CD4-positive, alpha-beta memory T cell (primary cell): ENCODE data around the gene CIP2A. TPM values are rescaled to one million over a fixed set of nuclear protein-coding genes. Genes with fewer than 3 reads are reported as not detected.

Experiments
- CTCF ChIA-PET: fragments of 350-600 bp; sonication (Branson Sonifier 250); formaldehyde crosslinking; loops from one replicate; lab custom pipeline; 2021; ENCODE audit warnings: inconsistent platforms; ENCODE audit not compliant: partially characterized antibody; lab: Charles Lee
- POLR2A ChIA-PET: fragments of 350-600 bp; sonication (Branson Sonifier 250); formaldehyde crosslinking; loops from one replicate; lab custom pipeline; 2021; ENCODE audit not compliant: partially characterized antibody; lab: Charles Lee
- DNase-seq, 5 donors: peaks; one replicate each; pipeline versions ENCODE4 v3.0.0 to v3.0.0-alpha.2; 2020 to 2022; ENCODE audit warnings: mixed read lengths in 1 of 5
- H3K27ac ChIP-seq: one replicate; pipeline ENCODE4 v1.7.0; 2013; ENCODE audit warnings: low read depth, low read length
- H3K27me3 ChIP-seq: 2 replicates; pipeline ENCODE4 v1.7.0; 2013; ENCODE audit warnings: mild to moderate bottlenecking, low read length, moderate library complexity; ENCODE audit not compliant: insufficient read depth
- H3K36me3 ChIP-seq: 2 replicates; pipeline ENCODE4 v1.7.0; 2013; ENCODE audit warnings: mild to moderate bottlenecking, low read length, moderate library complexity; ENCODE audit not compliant: insufficient read depth
- H3K4me1 ChIP-seq: 2 replicates; pipeline ENCODE4 v1.7.0; 2013; ENCODE audit warnings: mild to moderate bottlenecking, low read length, moderate library complexity; ENCODE audit not compliant: insufficient read depth
- H3K4me3 ChIP-seq, 2 donors: one replicate each; pipeline ENCODE4 v1.7.0; 2013; ENCODE audit warnings: low read length in 2 of 2, mild to moderate bottlenecking in 1 of 2
- H3K9me3 ChIP-seq, 2 donors: one replicate each; pipeline ENCODE4 v1.7.0; 2013; ENCODE audit warnings: low read length in 2 of 2, control low read depth in 1 of 2; ENCODE audit not compliant: control insufficient read depth in 1 of 2
- H3K27ac Mint-ChIP-seq, 7 donors: one replicate each; pipeline ENCODE4 v1.8.0; 2020 to 2021; ENCODE audit warnings: mixed read lengths in 7 of 7, mild to moderate bottlenecking in 6 of 7, inconsistent platforms in 3 of 7, moderate library complexity in 3 of 7
- H3K27me3 Mint-ChIP-seq, 2 donors: one replicate each; pipeline ENCODE4 v1.8.0; 2020 to 2021; ENCODE audit warnings: mixed read lengths in 2 of 2
- H3K36me3 Mint-ChIP-seq, 2 donors: one replicate each; pipeline ENCODE4 v1.8.0; 2020 to 2021; ENCODE audit warnings: mixed read lengths in 2 of 2, inconsistent platforms in 1 of 2, mild to moderate bottlenecking in 1 of 2
- H3K4me1 Mint-ChIP-seq, 4 donors: one replicate each; pipeline ENCODE4 v1.8.0; 2020 to 2021; ENCODE audit warnings: mixed read lengths in 4 of 4, mild to moderate bottlenecking in 1 of 4
- H3K4me3 Mint-ChIP-seq, 8 donors: one replicate each; pipeline ENCODE4 v1.8.0; 2020 to 2021; ENCODE audit warnings: mixed read lengths in 8 of 8, mild to moderate bottlenecking in 7 of 8, moderate library complexity in 6 of 8, inconsistent platforms in 3 of 8
- H3K9me3 Mint-ChIP-seq, 8 donors: one replicate each; pipeline ENCODE4 v1.8.0; 2020 to 2021; ENCODE audit warnings: mixed read lengths in 8 of 8, mild to moderate bottlenecking in 5 of 8, inconsistent platforms in 3 of 8, moderate library complexity in 1 of 8
- intact Hi-C: fragments of 100-400 bp; cut with micrococcal nuclease; formaldehyde crosslinking; loops from one replicate; pipeline ENCODE4 v1.15.1; 2023
- polyA plus RNA-seq, 2 donors: library from polyadenylated mRNA; unstranded; fragments of 300-500 nt; fragmentation: Illumina TruSeq; gene quantifications; one replicate each; pipeline ENCODE4 v1.2.3, GENCODE V29; 2021
- total RNA-seq, 2 experiments: library from RNA; stranded (reverse); gene quantifications; one replicate each; pipeline ENCODE4 v1.2.3, GENCODE V29; 2021

CIP2A gene
- total and polyA plus RNA-seq, 4 experiments from 2014 or later: 1.8 to 3.9 (median 2.6) TPM

DNA sequence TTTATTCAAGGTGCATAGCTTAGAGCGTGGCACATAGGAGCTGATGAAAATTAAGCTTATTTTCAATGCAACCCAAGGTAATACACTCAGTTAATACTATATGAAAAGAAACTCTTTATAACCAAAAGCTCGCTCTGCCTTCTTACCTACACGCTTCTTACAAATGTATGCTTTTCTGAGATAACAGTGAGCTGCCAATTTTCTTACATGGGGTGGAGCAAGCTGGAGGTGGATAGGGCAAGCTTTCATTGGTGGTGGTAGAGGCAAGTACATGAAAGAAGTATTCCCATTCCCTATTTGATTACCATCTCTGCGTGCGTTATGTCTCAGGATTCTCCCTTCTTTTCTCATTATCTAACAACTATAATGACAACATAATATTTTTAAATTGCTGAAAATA is 9.1 kb upstream of the CIP2A start:
- H3K9me3 ChIP-seq: no peaks in the 10 kb centered on the region
- no peaks in the 10 kb centered on the region for H3K27me3 Mint-ChIP-seq
- no peak for DNase-seq
- H3K27ac Mint-ChIP-seq: no peak overlapping the region
- H3K27ac ChIP-seq: no peak overlapping the region
- H3K4me1 ChIP-seq: peaks cover 36% of the 10 kb centered on the region
- no peak overlapping the region for H3K4me3 ChIP-seq
- no peaks in the 10 kb centered on the region for H3K36me3 Mint-ChIP-seq
- H3K9me3 Mint-ChIP-seq: no peaks in the 10 kb centered on the region
- ChIA-PET POLR2A (interaction anchor here (0.7 to 10.2 kb wide), 3 partner anchors 9 to 237 kb away, joined by 3 to 298 read pairs (median 3); partner anchors contain the start of genes CIP2A and DZIP3), CTCF (interaction anchor here (1.1 to 3.1 kb wide), 4 partner anchors 9 to 242 kb away, joined by 3 to 15 read pairs (median 4); partner anchors contain the start of genes CIP2A and DZIP3)
- H3K36me3 ChIP-seq: no peaks in the 10 kb centered on the region
- H3K27me3 ChIP-seq: no peaks in the 10 kb centered on the region
- peaks cover 17 to 53% (median 23%) of the 10 kb centered on the region in 4 donors for H3K4me1 Mint-ChIP-seq
- intact Hi-C loops: no loop called here
- no peak overlapping the region for H3K4me3 Mint-ChIP-seq

DNA sequence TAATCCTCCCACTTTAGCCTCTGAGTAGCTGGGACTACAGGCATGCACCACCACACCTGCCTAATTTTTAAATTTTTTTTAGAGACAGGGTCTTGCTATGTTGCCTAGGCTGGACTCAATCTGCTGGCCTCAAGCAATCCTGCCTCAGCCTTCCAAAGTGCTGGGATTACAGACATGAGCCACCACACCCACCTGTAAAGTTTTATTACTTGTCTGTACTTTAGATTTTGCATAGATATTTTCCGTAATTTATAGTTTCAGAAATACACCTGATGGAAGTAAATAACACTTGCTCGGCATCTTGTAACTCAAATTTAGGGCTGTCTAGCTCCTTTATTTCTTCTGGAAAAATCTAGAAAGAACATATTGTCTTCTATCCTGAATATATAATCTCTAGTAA is 6.1 kb upstream of the CIP2A start:
- Histone ChIP-seq H3K36me3 (no peaks in the 10 kb centered on the region), H3K4me3 (no peak overlapping the region), H3K27ac (no peak overlapping the region), H3K4me1 (peaks cover 26% of the 10 kb centered on the region), H3K27me3 (no peaks in the 10 kb centered on the region), H3K9me3 (no peaks in the 10 kb centered on the region)
- no peak for DNase-seq
- no peaks in the 10 kb centered on the region for H3K27me3 Mint-ChIP-seq
- POLR2A ChIA-PET: no interaction called here
- H3K36me3 Mint-ChIP-seq: no peaks in the 10 kb centered on the region
- CTCF ChIA-PET: no interaction called here
- H3K9me3 Mint-ChIP-seq: no peaks in the 10 kb centered on the region
- H3K27ac Mint-ChIP-seq: peak overlapping the region in 1 of 7 donors; percentile 49
- H3K4me3 Mint-ChIP-seq: no peak overlapping the region
- intact Hi-C loops: no loop called here
- H3K4me1 Mint-ChIP-seq: peaks cover 9 to 51% (median 21%) of the 10 kb centered on the region in 4 donors

DNA sequence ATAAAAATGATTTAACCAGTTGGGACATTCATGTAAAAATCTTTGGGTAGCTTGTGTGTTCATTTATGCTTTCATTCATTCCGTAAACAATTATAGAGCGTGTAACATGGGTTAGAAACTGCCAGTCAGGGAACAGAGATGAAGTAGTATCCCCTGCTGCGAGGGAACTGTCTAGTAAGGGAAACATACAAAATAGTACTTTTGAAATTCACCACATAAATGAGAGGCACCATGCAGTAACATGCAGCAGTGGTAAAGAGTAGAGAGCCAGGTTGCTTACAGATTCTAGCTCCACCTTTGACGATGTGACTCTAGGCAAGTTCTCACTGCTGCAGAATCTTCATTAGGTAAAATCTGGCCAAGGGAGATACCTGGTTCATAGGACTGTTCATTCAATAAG is 1.2 kb upstream of the CIP2A start:
- Histone ChIP-seq H3K4me1 (peaks cover 25% of the 10 kb centered on the region), H3K27me3 (no peaks in the 10 kb centered on the region), H3K9me3 (no peaks in the 10 kb centered on the region), H3K4me3 (peak overlapping the region; percentile 80 to 98), H3K36me3 (no peaks in the 10 kb centered on the region), H3K27ac (peak overlapping the region; percentile 92)
- Mint-ChIP-seq H3K4me3 (peak overlapping the region; percentile 71 to 98 (median 96)), H3K9me3 (no peaks in the 10 kb centered on the region), H3K27ac (peak overlapping the region; percentile 97 to 100 (median 99)), H3K4me1 (peaks cover 15 to 38% (median 25%) of the 10 kb centered on the region in 4 donors), H3K36me3 (peaks cover 0 to 15% of the 10 kb centered on the region in 2 donors), H3K27me3 (no peaks in the 10 kb centered on the region)
- peak in 3 of 5 donors; percentile 12 to 17 (median 14) for DNase-seq
- CTCF ChIA-PET: interaction anchor here (1.0 to 5.4 kb wide), 9 partner anchors 8 to 324 kb away, joined by 3 to 67 read pairs (median 7); no protein-coding TSS in a partner anchor
- intact Hi-C loops: no loop called here
- POLR2A ChIA-PET: interaction anchor here (0.8 to 9.5 kb wide), 14 partner anchors 12 to 1066 kb away, joined by 3 to 298 read pairs (median 7); no protein-coding TSS in a partner anchor

DNA sequence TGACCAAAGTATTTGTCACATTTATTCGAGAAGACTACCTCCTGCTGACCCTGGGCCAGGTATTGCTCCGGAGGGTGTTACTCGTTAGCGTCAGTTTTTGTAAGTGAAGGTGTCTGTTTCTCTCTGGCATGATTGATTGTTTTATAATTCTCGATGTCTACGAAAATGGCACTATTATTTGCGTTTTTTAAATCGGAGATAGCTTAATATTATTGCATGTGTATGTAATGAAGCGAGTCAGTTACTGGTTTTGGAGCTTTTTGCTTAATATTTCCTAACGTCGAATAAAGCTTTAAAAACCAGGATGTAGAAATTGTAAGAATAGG is 723 bp upstream of the CIP2A start:
- H3K27me3 ChIP-seq: no peaks in the 10 kb centered on the region
- POLR2A ChIA-PET: interaction anchor here (0.7 to 9.5 kb wide), 27 partner anchors 12 to 1066 kb away, joined by 3 to 298 read pairs (median 5); no protein-coding TSS in a partner anchor
- H3K4me1 Mint-ChIP-seq: peaks cover 15 to 38% (median 25%) of the 10 kb centered on the region in 4 donors

DNA sequence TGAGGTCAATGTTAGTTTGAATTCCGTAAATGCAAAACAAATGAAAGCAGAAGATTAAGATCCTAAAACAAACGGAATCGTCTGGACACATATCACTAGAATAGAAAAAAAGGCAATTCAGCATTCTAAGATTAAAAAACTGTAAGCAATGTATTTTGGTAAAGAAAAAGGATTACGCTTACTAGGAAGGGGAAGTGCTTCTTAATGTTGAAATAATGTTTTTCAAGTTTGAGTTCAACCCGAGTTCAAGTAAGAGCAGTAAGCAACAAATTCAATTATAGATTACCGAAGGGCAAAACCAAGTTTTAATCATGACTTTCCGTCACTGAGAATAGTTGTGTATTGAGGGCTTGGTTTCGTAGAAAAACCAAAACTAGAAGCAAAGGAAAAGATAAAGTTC is 637 bp downstream of the CIP2A start:
- no peaks in the 10 kb centered on the region for H3K27me3 Mint-ChIP-seq
- H3K4me3 Mint-ChIP-seq: peak overlapping the region; percentile 92 to 98 (median 97)
- peak overlapping the region; percentile 80 to 98 for H3K4me3 ChIP-seq
- peaks cover 28% of the 10 kb centered on the region for H3K4me1 ChIP-seq
- no peaks in the 10 kb centered on the region for H3K27me3 ChIP-seq
- H3K36me3 ChIP-seq: no peaks in the 10 kb centered on the region
- peaks cover 0 to 15% of the 10 kb centered on the region in 2 donors for H3K36me3 Mint-ChIP-seq
- H3K9me3 ChIP-seq: no peaks in the 10 kb centered on the region
- peak overlapping the region; percentile 92 for H3K27ac ChIP-seq
- CTCF ChIA-PET: interaction anchor here (1.6 to 5.4 kb wide), 5 partner anchors 10 to 326 kb away, joined by 7 to 67 read pairs (median 19); no protein-coding TSS in a partner anchor
- H3K9me3 Mint-ChIP-seq: no peaks in the 10 kb centered on the region
- intact Hi-C loops: loop anchor here (2.0 to 5.0 kb wide), 2 partner anchors 230 to 1066 kb away; partner anchors contain the start of gene BBX
- peaks cover 15 to 38% (median 25%) of the 10 kb centered on the region in 4 donors for H3K4me1 Mint-ChIP-seq
- POLR2A ChIA-PET: interaction anchor here (0.9 to 9.5 kb wide), 20 partner anchors 13 to 1064 kb away, joined by 3 to 298 read pairs (median 6); no protein-coding TSS in a partner anchor
- no peak for DNase-seq
- H3K27ac Mint-ChIP-seq: peak overlapping the region; percentile 97 to 100 (median 99)

More for the DNA sequence above, 723 bp upstream of the CIP2A start:
- peak overlapping the region; percentile 92 to 98 (median 97) for H3K4me3 Mint-ChIP-seq
- H3K36me3 ChIP-seq: no peaks in the 10 kb centered on the region
- peaks cover 0 to 15% of the 10 kb centered on the region in 2 donors for H3K36me3 Mint-ChIP-seq
- intact Hi-C loops: loop anchor here (1.0 to 5.0 kb wide), 3 partner anchors 12 to 1068 kb away; partner anchors contain the start of gene BBX
- no peaks in the 10 kb centered on the region for H3K9me3 Mint-ChIP-seq
- H3K4me3 ChIP-seq: peak overlapping the region; percentile 80 to 98
- H3K27me3 Mint-ChIP-seq: no peaks in the 10 kb centered on the region
- peak overlapping the region; percentile 97 to 100 (median 99) for H3K27ac Mint-ChIP-seq
- H3K4me1 ChIP-seq: peaks cover 28% of the 10 kb centered on the region
- CTCF ChIA-PET: interaction anchor here (1.0 to 5.4 kb wide), 10 partner anchors 9 to 325 kb away, joined by 3 to 67 read pairs (median 7); no protein-coding TSS in a partner anchor
- no peaks in the 10 kb centered on the region for H3K9me3 ChIP-seq
- peak overlapping the region; percentile 92 for H3K27ac ChIP-seq
- no peak for DNase-seq

DNA sequence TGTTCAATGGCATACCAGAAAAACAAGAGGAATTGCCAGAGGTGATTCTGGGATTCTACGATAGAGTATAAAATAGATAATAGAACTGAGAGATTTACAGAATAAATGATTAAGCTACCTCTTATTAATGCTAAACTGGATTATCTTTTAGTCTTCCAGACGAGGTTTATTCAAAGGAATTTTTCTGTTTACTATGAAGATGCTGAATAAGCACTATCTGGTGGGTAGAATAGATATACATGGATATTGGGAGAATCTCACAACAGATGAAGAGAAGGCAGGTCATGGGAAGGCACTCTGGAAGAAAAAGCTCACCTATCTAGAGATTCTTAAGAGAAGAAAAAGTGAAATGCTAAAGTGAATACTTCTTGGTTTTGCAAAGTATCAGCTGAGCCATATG is 11.2 kb downstream of the CIP2A start:
- Histone ChIP-seq H3K4me3 (no peak overlapping the region), H3K27ac (no peak overlapping the region), H3K9me3 (no peaks in the 10 kb centered on the region), H3K27me3 (no peaks in the 10 kb centered on the region), H3K4me1 (no peaks in the 10 kb centered on the region), H3K36me3 (no peaks in the 10 kb centered on the region)
- ChIA-PET CTCF (interaction anchor here (0.8 to 1.8 kb wide), 3 partner anchors 12 to 240 kb away, joined by 3 to 5 read pairs (median 5); partner anchors contain the start of gene DZIP3), POLR2A (interaction anchor here (2.0 kb wide), 1 partner anchor 12 kb away, joined by 6 read pairs; the partner anchor contains the start of genes CIP2A and DZIP3)
- Mint-ChIP-seq H3K36me3 (peaks cover 4 to 13% of the 10 kb centered on the region in 2 donors), H3K9me3 (peaks cover 0 to 5% (median 0%) of the 10 kb centered on the region in 8 donors), H3K4me1 (peaks cover 0 to 2% (median under 1%) of the 10 kb centered on the region in 4 donors), H3K4me3 (no peak overlapping the region), H3K27me3 (no peaks in the 10 kb centered on the region), H3K27ac (no peak overlapping the region)
- DNase-seq: no peak
- intact Hi-C loops: no loop called here

DNA sequence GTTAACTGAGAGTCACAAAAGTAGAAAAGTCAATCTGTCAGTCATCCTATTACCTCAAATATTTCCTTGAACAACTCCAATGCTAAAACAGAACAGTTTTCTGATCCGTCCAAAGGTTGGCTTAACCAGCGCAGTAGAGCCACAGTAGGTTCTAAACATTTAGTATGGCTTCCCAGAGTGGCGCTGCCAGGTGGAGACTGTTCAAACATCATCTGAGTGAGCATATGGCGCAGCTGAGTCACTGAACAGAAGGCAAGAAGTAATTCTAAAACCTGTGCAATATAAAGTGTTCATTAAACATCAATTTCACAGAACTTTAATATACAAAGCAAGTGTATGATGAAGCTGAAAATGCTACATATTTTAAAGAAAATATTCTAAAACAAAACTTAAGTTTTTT is 19.9 kb downstream of the CIP2A start:
- DNase-seq: no peak
- Histone ChIP-seq H3K27ac (no peak overlapping the region), H3K36me3 (no peaks in the 10 kb centered on the region), H3K4me3 (no peak overlapping the region), H3K4me1 (no peaks in the 10 kb centered on the region), H3K9me3 (no peaks in the 10 kb centered on the region), H3K27me3 (no peaks in the 10 kb centered on the region)
- ChIA-PET POLR2A (no interaction called here), CTCF (no interaction called here)
- Mint-ChIP-seq H3K27ac (no peak overlapping the region), H3K36me3 (peaks cover 4 to 12% of the 10 kb centered on the region in 2 donors), H3K27me3 (no peaks in the 10 kb centered on the region), H3K4me3 (no peak overlapping the region), H3K9me3 (peaks cover 0 to 5% (median 1%) of the 10 kb centered on the region in 8 donors), H3K4me1 (peaks cover 0 to 2% (median 0%) of the 10 kb centered on the region in 4 donors)
- intact Hi-C loops: no loop called here
